Measurements from ENCODE around the gene PTPRK.

GRCh38 chr6:128225612-128226011, 294.8 kb downstream of the PTPRK start:
- TF ChIP-seq, protein P1, sequence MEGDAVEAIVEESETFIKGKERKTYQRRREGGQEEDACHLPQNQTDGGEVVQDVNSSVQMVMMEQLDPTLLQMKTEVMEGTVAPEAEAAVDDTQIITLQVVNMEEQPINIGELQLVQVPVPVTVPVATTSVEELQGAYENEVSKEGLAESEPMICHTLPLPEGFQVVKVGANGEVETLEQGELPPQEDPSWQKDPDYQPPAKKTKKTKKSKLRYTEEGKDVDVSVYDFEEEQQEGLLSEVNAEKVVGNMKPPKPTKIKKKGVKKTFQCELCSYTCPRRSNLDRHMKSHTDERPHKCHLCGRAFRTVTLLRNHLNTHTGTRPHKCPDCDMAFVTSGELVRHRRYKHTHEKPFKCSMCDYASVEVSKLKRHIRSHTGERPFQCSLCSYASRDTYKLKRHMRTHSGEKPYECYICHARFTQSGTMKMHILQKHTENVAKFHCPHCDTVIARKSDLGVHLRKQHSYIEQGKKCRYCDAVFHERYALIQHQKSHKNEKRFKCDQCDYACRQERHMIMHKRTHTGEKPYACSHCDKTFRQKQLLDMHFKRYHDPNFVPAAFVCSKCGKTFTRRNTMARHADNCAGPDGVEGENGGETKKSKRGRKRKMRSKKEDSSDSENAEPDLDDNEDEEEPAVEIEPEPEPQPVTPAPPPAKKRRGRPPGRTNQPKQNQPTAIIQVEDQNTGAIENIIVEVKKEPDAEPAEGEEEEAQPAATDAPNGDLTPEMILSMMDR (IDR thresholded peaks at IDR 0.05; ENCODE audit: low read depth, low read length, missing input control), result no peak
- no peak for TF ChIP-seq FOXA1 (IDR thresholded peaks at IDR 0.05)

Measured in liver (tissue), 2 donors.